Umbilical cord (tissue), 2 donors: ENCODE results near the gene QARS1. TPM values are rescaled to one million over a fixed set of nuclear protein-coding genes. Genes with fewer than 3 reads are reported as not detected.

Experiments used
- DNase-seq: peaks from one replicate; pipeline ENCODE4 v3.0.0-alpha.2; 2015; ENCODE audit warnings: low spot score
- total RNA-seq: library from RNA; depleted of rRNA; stranded (reverse); fragments of >200 nt; gene quantifications from one replicate; pipeline ENCODE4 v1.2.3, GENCODE V29; 2014; ENCODE audit warnings: low replicate concordance; ENCODE audit not compliant: insufficient read depth

Gene QARS1
- total RNA-seq, 1 donor from 2014 or later, result 283 TPM

- peak; percentile 93 for DNase-seq
Observed at GRCh38 chr3:49120438-49121131, 16.0 kb upstream of the QARS1 start, which contains the start of gene USP19. Gene USP19, minus strand, starts transcription at chr3:49120823. Its CDS starts 1,678 bp downstream, at chr3:49119145.

GRCh38 chr3:49120096-49120437 is 15.5 kb upstream of the QARS1 start:
- no peak for DNase-seq

GRCh38 chr3:49119439-49119838 is 14.9 kb upstream of the QARS1 start:
- no peak for DNase-seq

GRCh38 chr3:49119036-49119435 is 14.5 kb upstream of the QARS1 start:
- DNase-seq, result no peak

- DNase-seq, result no peak
Observed at GRCh38 chr3:49112262-49112661, 7.7 kb upstream of the QARS1 start.

GRCh38 chr3:49111347-49111746 is 6.8 kb upstream of the QARS1 start:
- no peak for DNase-seq

- DNase-seq, result no peak
Observed at GRCh38 chr3:49110780-49111179, 6.2 kb upstream of the QARS1 start.

- no peak for DNase-seq
Observed at GRCh38 chr3:49108346-49108745, 3.8 kb upstream of the QARS1 start.

GRCh38 chr3:49104052-49104426 is 518 bp downstream of the QARS1 start:
- DNase-seq, result no peak

GRCh38 chr3:49100046-49100615 is 4.4 kb downstream of the QARS1 start:
- no peak for DNase-seq

- no peak for DNase-seq
Observed at GRCh38 chr3:49098910-49099630, 5.5 kb downstream of the QARS1 start.

- peak; percentile 25 for DNase-seq
Observed at GRCh38 chr3:49098429-49098828, 6.1 kb downstream of the QARS1 start.

GRCh38 chr3:49093853-49094767 is 10.4 kb downstream of the QARS1 start, which contains the start of gene QRICH1:
Gene QRICH1, minus strand, starts transcription at chr3:49094071. Its CDS starts 17,054 bp downstream, at chr3:49077017.
- peak; percentile 100 for DNase-seq

GRCh38 chr3:49092938-49093852 is 11.4 kb downstream of the QARS1 start:
- DNase-seq, result peak; percentile 74

GRCh38 chr3:49081429-49081828 is 23.1 kb downstream of the QARS1 start:
- DNase-seq, result no peak

- DNase-seq, result no peak
Observed at GRCh38 chr3:49079270-49079669, 25.3 kb downstream of the QARS1 start.

- no peak for DNase-seq
Observed at GRCh38 chr3:49076646-49077045, 27.9 kb downstream of the QARS1 start.

- DNase-seq, result no peak
Observed at GRCh38 chr3:49076116-49076515, 28.4 kb downstream of the QARS1 start.

GRCh38 chr3:49058011-49058410 is 46.5 kb downstream of the QARS1 start:
- peak; percentile 13 for DNase-seq

- DNase-seq, result no peak
Observed at GRCh38 chr3:49057268-49057667, 47.3 kb downstream of the QARS1 start.
